Fibroblast of mammary gland (primary cell): ENCODE results near the gene FSTL4.

Source experiments
- DNase-seq: peaks from one replicate; pipeline ENCODE4 v3.0.0-alpha.2; 2010; ENCODE audit warnings: low read depth
- H3K4me3 ChIP-seq: 2 replicates; pipeline ENCODE4 v1.5.1; 2011; ENCODE audit warnings: low read depth, mild to moderate bottlenecking, low read length, moderate library complexity; ENCODE audit not compliant: control insufficient read depth
- CTCF ChIP-seq: conservative IDR thresholded peaks from 2 replicates; pipeline ENCODE4 v1.5.1; 2011; ENCODE audit warnings: low read depth, low read length, inconsistent platforms; ENCODE audit not compliant: control insufficient read depth, insufficient read depth

The FSTL4 gene

GRCh38 chr5:133303298-133303697 is 309.0 kb downstream of the FSTL4 start:
- DNase-seq = no peak
- H3K4me3 ChIP-seq = no peak overlapping the region
- TF ChIP-seq CTCF = no peak

GRCh38 chr5:133299728-133300127 is 312.6 kb downstream of the FSTL4 start:
- TF ChIP-seq CTCF = no peak
- no peak for DNase-seq
- H3K4me3 ChIP-seq = no peak overlapping the region

- TF ChIP-seq CTCF = no peak
- DNase-seq = no peak
- H3K4me3 ChIP-seq = no peak overlapping the region
These were observed 313.3 kb downstream of the FSTL4 start for GRCh38 chr5:133299021-133299420.

- DNase-seq = no peak
- no peak for TF ChIP-seq CTCF
- no peak overlapping the region for H3K4me3 ChIP-seq
These were observed 313.9 kb downstream of the FSTL4 start for GRCh38 chr5:133298447-133298846.

GRCh38 chr5:133297293-133297692 is 315.0 kb downstream of the FSTL4 start:
- H3K4me3 ChIP-seq = no peak overlapping the region
- no peak for DNase-seq
- TF ChIP-seq CTCF = no peak

GRCh38 chr5:133296624-133297023 is 315.7 kb downstream of the FSTL4 start:
- DNase-seq = no peak
- no peak for TF ChIP-seq CTCF
- no peak overlapping the region for H3K4me3 ChIP-seq

GRCh38 chr5:133295520-133295919 is 316.8 kb downstream of the FSTL4 start:
- peak; percentile 34 for DNase-seq
- TF ChIP-seq CTCF = no peak
- no peak overlapping the region for H3K4me3 ChIP-seq
